HUES48 (cell line): Measurements from ENCODE around the gene GPC6.

Experiments
- H3K27ac ChIP-seq: one replicate; pipeline ENCODE4 v1.7.0; 2013; ENCODE audit warnings: low read depth, low read length, inconsistent platforms
- H3K27me3 ChIP-seq: 2 replicates; pipeline ENCODE4 v1.6.1; 2013; ENCODE audit warnings: mild to moderate bottlenecking, low read length; ENCODE audit not compliant: control insufficient read depth, insufficient read depth
- H3K36me3 ChIP-seq: 2 replicates; pipeline ENCODE4 v1.6.1; 2013; ENCODE audit warnings: low read length; ENCODE audit not compliant: control insufficient read depth, insufficient read depth
- H3K4me1 ChIP-seq: 2 replicates; pipeline ENCODE4 v1.6.1; 2013; ENCODE audit warnings: mild to moderate bottlenecking, low read length; ENCODE audit not compliant: control insufficient read depth, insufficient read depth
- H3K4me3 ChIP-seq: 2 replicates; pipeline ENCODE4 v1.5.1; 2013; ENCODE audit warnings: mild to moderate bottlenecking, low read depth, low read length
- H3K9ac ChIP-seq: 2 replicates; pipeline ENCODE4 v1.6.1; 2013; ENCODE audit warnings: mild to moderate bottlenecking, low read depth, low read length, moderate library complexity
- H3K9me3 ChIP-seq: 2 replicates; pipeline ENCODE4 v1.6.1; 2013; ENCODE audit warnings: low read length; ENCODE audit not compliant: control insufficient read depth, insufficient read depth

Gene GPC6

GRCh38 chr13:94427313-94427953 is 1200.8 kb downstream of the GPC6 start:
- H3K27ac ChIP-seq = no peak overlapping the region
- H3K4me3 ChIP-seq = no peak overlapping the region

GRCh38 chr13:94431574-94431973 is 1205.0 kb downstream of the GPC6 start:
- no peaks in the 10 kb centered on the region for H3K27me3 ChIP-seq
- no peaks in the 10 kb centered on the region for H3K36me3 ChIP-seq
- H3K4me3 ChIP-seq = no peak overlapping the region
- H3K9me3 ChIP-seq = no peaks in the 10 kb centered on the region
- H3K4me1 ChIP-seq = peaks cover 10% of the 10 kb centered on the region
- no peak overlapping the region for H3K27ac ChIP-seq
- no peak overlapping the region for H3K9ac ChIP-seq

More at GRCh38 chr13:94427313-94427953, 1200.8 kb downstream of the GPC6 start:
- H3K36me3 ChIP-seq = no peaks in the 10 kb centered on the region
- H3K9ac ChIP-seq = no peak overlapping the region
- no peaks in the 10 kb centered on the region for H3K4me1 ChIP-seq
- no peaks in the 10 kb centered on the region for H3K9me3 ChIP-seq
- no peaks in the 10 kb centered on the region for H3K27me3 ChIP-seq

GRCh38 chr13:94431987-94432386 is 1205.4 kb downstream of the GPC6 start:
- Histone ChIP-seq H3K9me3 (no peaks in the 10 kb centered on the region), H3K4me1 (peaks cover 10% of the 10 kb centered on the region), H3K36me3 (no peaks in the 10 kb centered on the region), H3K4me3 (no peak overlapping the region), H3K9ac (no peak overlapping the region), H3K27ac (no peak overlapping the region), H3K27me3 (no peaks in the 10 kb centered on the region)

- peak overlapping the region; percentile 24 for H3K27ac ChIP-seq
- no peaks in the 10 kb centered on the region for H3K36me3 ChIP-seq
- H3K4me1 ChIP-seq = peaks cover 10% of the 10 kb centered on the region
- no peaks in the 10 kb centered on the region for H3K9me3 ChIP-seq
- H3K9ac ChIP-seq = peak overlapping the region; percentile 39
- no peak overlapping the region for H3K4me3 ChIP-seq
- H3K27me3 ChIP-seq = no peaks in the 10 kb centered on the region
Observed at GRCh38 chr13:94433055-94433961, 1206.7 kb downstream of the GPC6 start.

DNA sequence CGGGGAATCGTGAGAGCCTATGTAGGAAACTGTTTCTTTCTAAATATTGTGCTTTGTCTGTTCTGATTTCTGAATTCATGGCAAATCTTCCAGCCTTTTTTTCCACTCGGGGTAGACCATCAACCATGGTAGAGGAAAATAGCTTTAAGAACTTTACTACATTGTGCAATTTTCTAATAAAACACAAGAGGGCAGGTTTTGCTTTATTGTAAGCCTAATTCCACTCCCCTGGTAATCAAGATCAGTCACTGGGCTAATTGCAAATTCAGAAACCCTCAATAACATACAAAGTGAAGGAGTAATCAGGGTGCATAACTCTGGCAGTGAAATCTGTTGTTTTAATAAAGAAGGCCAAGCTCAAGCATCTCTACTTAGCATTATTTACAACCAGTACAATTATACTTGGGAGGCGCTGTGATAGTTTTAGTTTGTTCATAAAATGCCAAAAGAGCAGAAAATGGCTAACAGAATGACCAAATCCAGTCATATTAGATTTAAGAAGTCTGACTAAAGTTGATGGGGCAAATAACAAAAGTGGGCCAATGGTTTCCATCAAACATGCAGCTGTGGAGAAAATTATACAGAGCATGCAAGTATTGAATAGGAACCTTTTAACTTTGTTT is 1209.1 kb downstream of the GPC6 start:
- no peaks in the 10 kb centered on the region for H3K36me3 ChIP-seq
- H3K9me3 ChIP-seq = no peaks in the 10 kb centered on the region
- no peak overlapping the region for H3K9ac ChIP-seq
- H3K27ac ChIP-seq = no peak overlapping the region
- H3K27me3 ChIP-seq = no peaks in the 10 kb centered on the region
- H3K4me1 ChIP-seq = peaks cover 10% of the 10 kb centered on the region
- no peak overlapping the region for H3K4me3 ChIP-seq

DNA sequence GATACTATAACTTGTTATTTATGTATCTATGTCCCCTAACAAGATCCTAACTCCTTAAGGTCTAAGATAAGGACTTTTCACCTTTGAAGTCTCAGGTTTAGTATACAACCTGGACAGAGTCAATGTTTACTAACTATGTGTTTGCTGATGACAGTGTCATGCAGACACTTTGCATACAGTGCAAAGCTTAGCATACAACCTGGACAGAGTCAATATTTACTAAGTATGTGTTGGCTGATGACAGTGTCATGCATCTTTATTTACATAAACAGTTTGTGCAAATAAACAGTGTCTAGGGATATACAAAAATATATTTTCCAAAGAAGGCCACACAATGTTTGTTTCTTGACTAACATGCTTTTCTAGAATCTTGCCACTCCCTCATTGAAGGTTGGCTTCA is 1218.2 kb downstream of the GPC6 start:
- Histone ChIP-seq H3K4me1 (no peaks in the 10 kb centered on the region), H3K9ac (no peak overlapping the region), H3K27me3 (no peaks in the 10 kb centered on the region), H3K9me3 (no peaks in the 10 kb centered on the region), H3K4me3 (no peak overlapping the region), H3K27ac (no peak overlapping the region), H3K36me3 (no peaks in the 10 kb centered on the region)

DNA sequence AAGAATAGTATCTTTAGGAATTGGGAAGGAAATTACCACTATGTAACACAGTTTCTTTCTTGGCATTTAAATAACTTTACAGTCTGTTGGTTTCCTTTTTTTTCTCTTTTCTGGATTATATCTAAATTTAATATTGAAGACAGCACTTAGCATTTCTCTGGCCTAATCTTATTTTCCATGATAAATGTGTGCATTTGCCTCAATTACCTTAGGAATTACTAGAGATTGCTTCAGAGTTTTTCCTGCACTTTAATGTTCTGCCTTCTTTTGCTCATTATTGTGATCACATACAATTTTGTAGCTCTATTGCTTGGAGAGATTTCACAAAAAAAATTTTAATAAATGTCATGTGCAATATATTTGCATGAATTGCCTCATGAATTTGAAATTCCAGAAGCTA is 1227.7 kb downstream of the GPC6 start:
- Histone ChIP-seq H3K4me3 (no peak overlapping the region), H3K9me3 (no peaks in the 10 kb centered on the region), H3K9ac (no peak overlapping the region), H3K36me3 (no peaks in the 10 kb centered on the region), H3K27me3 (no peaks in the 10 kb centered on the region), H3K4me1 (no peaks in the 10 kb centered on the region), H3K27ac (no peak overlapping the region)

GRCh38 chr13:94454906-94455305 is 1228.3 kb downstream of the GPC6 start:
- no peaks in the 10 kb centered on the region for H3K27me3 ChIP-seq
- H3K36me3 ChIP-seq = no peaks in the 10 kb centered on the region
- no peak overlapping the region for H3K9ac ChIP-seq
- H3K9me3 ChIP-seq = no peaks in the 10 kb centered on the region
- H3K4me1 ChIP-seq = no peaks in the 10 kb centered on the region
- H3K4me3 ChIP-seq = no peak overlapping the region
- no peak overlapping the region for H3K27ac ChIP-seq

GRCh38 chr13:94455414-94455813 is 1228.8 kb downstream of the GPC6 start:
- H3K36me3 ChIP-seq = no peaks in the 10 kb centered on the region
- no peak overlapping the region for H3K9ac ChIP-seq

More at GRCh38 chr13:94455414-94455813, 1228.8 kb downstream of the GPC6 start:
- Histone ChIP-seq H3K4me1 (no peaks in the 10 kb centered on the region), H3K27me3 (no peaks in the 10 kb centered on the region), H3K27ac (no peak overlapping the region), H3K9me3 (no peaks in the 10 kb centered on the region), H3K4me3 (no peak overlapping the region)
